Stimulated activated CD8-positive, alpha-beta memory T cell treated with anti-CD3 and anti-CD28 coated beads, Interleukin-12 subunit alpha, Interleukin-12 subunit beta, amount 100 ng/mL, for 24 hours (primary cell): ENCODE data around the gene ZBP1.

ENCODE experiments used
- DNase-seq: peaks from one replicate; pipeline ENCODE4 v3.0.0-alpha.2; 2020; ENCODE audit errors: extremely low read depth

Gene ZBP1

GRCh38 chr20:57571782-57572416, 48.3 kb downstream of the ZBP1 start:
- no peak for DNase-seq

GRCh38 chr20:57570920-57571319, 49.3 kb downstream of the ZBP1 start:
- DNase-seq: no peak

GRCh38 chr20:57570145-57570850, 49.9 kb downstream of the ZBP1 start:
- no peak for DNase-seq

- no peak for DNase-seq
Measured at GRCh38 chr20:57568960-57569359, 51.3 kb downstream of the ZBP1 start.

GRCh38 chr20:57568088-57568896, 51.9 kb downstream of the ZBP1 start:
- no peak for DNase-seq

- DNase-seq: no peak
Measured at GRCh38 chr20:57567471-57568079, 52.7 kb downstream of the ZBP1 start.

- no peak for DNase-seq
Measured at GRCh38 chr20:57566803-57567459, 53.3 kb downstream of the ZBP1 start.

- no peak for DNase-seq
Measured at GRCh38 chr20:57566399-57566798, 53.8 kb downstream of the ZBP1 start.

GRCh38 chr20:57564951-57565642, 55.1 kb downstream of the ZBP1 start:
- DNase-seq: no peak

- DNase-seq: no peak
Measured at GRCh38 chr20:57564180-57564802, 55.9 kb downstream of the ZBP1 start.

GRCh38 chr20:57563522-57563921, 56.7 kb downstream of the ZBP1 start:
- no peak for DNase-seq

- no peak for DNase-seq
Measured at GRCh38 chr20:57562541-57563465, 57.4 kb downstream of the ZBP1 start.

- no peak for DNase-seq
Measured at GRCh38 chr20:57561356-57562279, 58.6 kb downstream of the ZBP1 start.

GRCh38 chr20:57560554-57561355, 59.5 kb downstream of the ZBP1 start, which contains the start of gene PCK1:
PCK1 (plus strand) TSS chr20:57561110; CDS start chr20:57561412, 302 bp downstream.
- no peak for DNase-seq

- DNase-seq: no peak
Measured at GRCh38 chr20:57559658-57560553, 60.3 kb downstream of the ZBP1 start.

- no peak for DNase-seq
Measured at GRCh38 chr20:57559289-57559634, 61.0 kb downstream of the ZBP1 start.
